SK-N-SH (cell line): ENCODE measurements around the gene LRRC10. TPM values are rescaled to one million over a fixed set of nuclear protein-coding genes. Genes with fewer than 3 reads are reported as not detected.

Experiments used
- CTCF ChIA-PET: fragments of 300-600, 350-600 bp; formaldehyde crosslinking; extraction: SDS; loops from one replicate; lab custom pipeline; 2021; lab: Yijun Ruan, JAX
- POLR2A ChIA-PET: fragments of 350-600 bp; sonication (Branson Sonifier 250); formaldehyde crosslinking; extraction: SDS; loops from one replicate; lab custom pipeline; 2020; ENCODE audit warnings: antibody characterized with exemption, inconsistent platforms; lab: Yijun Ruan, JAX
- DNase-seq: peaks from one replicate; pipeline ENCODE4 v3.0.0; 2012
- H2AFZ ChIP-seq: fragments of 200-600 bp; sonication (generic); 2 replicates; pipeline ENCODE4 v1.8.1; 2016; ENCODE audit warnings: antibody characterized with exemption, mild to moderate bottlenecking, low read depth
- H3F3A ChIP-seq: fragments of 200-600 bp; sonication (generic); replicated peaks from 2 replicates; pipeline ENCODE3; 2016; ENCODE audit warnings: antibody characterized with exemption, mild to moderate bottlenecking; ENCODE audit not compliant: insufficient read depth
- H3K27ac ChIP-seq, 2 experiments: fragments of 200-500 bp in 1 of 2; fragments of 200-600 bp in 1 of 2; sonication (Bioruptor generic) in 1 of 2; sonication (generic), shearing (Covaris generic) in 1 of 2; 2 replicates each; pipeline versions ENCODE4 v1.5.1 to v1.6.1; 2014 to 2016; ENCODE audit warnings: low read depth in 2 of 2, inconsistent platforms in 1 of 2, low read length in 1 of 2, mild to moderate bottlenecking in 1 of 2, mixed read lengths in 1 of 2
- H3K27me3 ChIP-seq: fragments of 200-600 bp; sonication (generic), shearing (Covaris generic); 2 replicates; pipeline ENCODE4 v1.6.1; 2016; ENCODE audit warnings: mixed run types; ENCODE audit not compliant: insufficient read depth
- H3K36me3 ChIP-seq, 2 experiments: fragments of 200-500 bp in 1 of 2; fragments of 200-600 bp in 1 of 2; sonication (Bioruptor generic) in 1 of 2; sonication (generic) in 1 of 2; replicated peaks in 1 of 2; 2 replicates each; pipeline versions ENCODE3 to v1.5.1; 2014 to 2016; ENCODE audit warnings: low read length in 1 of 2, mild to moderate bottlenecking in 1 of 2; ENCODE audit not compliant: insufficient read depth in 2 of 2, control insufficient read depth in 1 of 2
- H3K4me1 ChIP-seq, 2 experiments: fragments of 200-500 bp in 1 of 2; fragments of 200-600 bp in 1 of 2; sonication (Bioruptor generic) in 1 of 2; sonication (generic), shearing (Covaris generic) in 1 of 2; 2 replicates each; pipeline versions ENCODE4 v1.5.1 to v1.6.1; 2014 to 2016; ENCODE audit warnings: low read depth in 1 of 2, low read length in 1 of 2, mixed run types in 1 of 2; ENCODE audit not compliant: insufficient read depth in 2 of 2, control insufficient read depth in 1 of 2
- H3K4me2 ChIP-seq: fragments of 200-600 bp; sonication (generic), shearing (Covaris generic); 2 replicates; pipeline ENCODE4 v1.6.1; 2017; ENCODE audit warnings: mixed run types
- H3K4me3 ChIP-seq, 2 experiments: fragments of 200-500 bp in 1 of 2; fragments of 200-600 bp in 1 of 2; sonication (Bioruptor generic) in 1 of 2; sonication (generic), shearing (Covaris generic) in 1 of 2; 2 replicates each; pipeline versions ENCODE4 v1.5.1 to v1.8.1; 2014 to 2016; ENCODE audit warnings: low read depth in 2 of 2, inconsistent platforms in 1 of 2, low read length in 1 of 2, mild to moderate bottlenecking in 1 of 2, mixed read lengths in 1 of 2, moderate library complexity in 1 of 2
- H3K79me2 ChIP-seq: fragments of 200-600 bp; sonication (generic); 2 replicates; pipeline ENCODE4 v1.8.1; 2017; ENCODE audit warnings: mild to moderate bottlenecking; ENCODE audit not compliant: insufficient read depth
- H3K9ac ChIP-seq: fragments of 200-600 bp; sonication (generic); 2 replicates; pipeline ENCODE4 v1.6.1; 2017; ENCODE audit warnings: mixed run types
- H3K9me2 ChIP-seq: fragments of 200-600 bp; sonication (generic); 2 replicates; pipeline ENCODE4 v1.6.1; 2017; ENCODE audit warnings: mixed run types
- H3K9me3 ChIP-seq: fragments of 200-600 bp; sonication (generic); 2 replicates; pipeline ENCODE4 v1.6.1; 2017; ENCODE audit warnings: mixed run types, mild to moderate bottlenecking, moderate library complexity
- H4K20me1 ChIP-seq: fragments of 200-600 bp; sonication (generic); 2 replicates; pipeline ENCODE4 v1.6.1; 2017; ENCODE audit warnings: mild to moderate bottlenecking, mixed run types; ENCODE audit not compliant: insufficient read depth
- CHD2 ChIP-seq: fragments of 150-350 bp; IDR thresholded peaks from 2 replicates; pipeline ENCODE4 v1.6.1; 2018; ENCODE audit warnings: low read length; ENCODE audit not compliant: partially characterized antibody
- EP300 ChIP-seq, 2 experiments: IDR thresholded peaks; 2 replicates each; pipeline versions ENCODE4 v1.4.0 to v1.6.1; 2012; ENCODE audit warnings: borderline replicate concordance in 1 of 2, low read depth in 1 of 2, low read length in 1 of 2
- FOXJ3 ChIP-seq: sonication (generic); formaldehyde crosslinking; IDR thresholded peaks from 2 replicates; pipeline ENCODE4 v1.5.1; 2020; ENCODE audit warnings: mild to moderate bottlenecking, missing genetic modification reagents
- FOXM1 ChIP-seq: IDR thresholded peaks from 2 replicates; pipeline ENCODE4 v1.4.0; 2012; ENCODE audit warnings: low read depth, mild to moderate bottlenecking
- GATA2 ChIP-seq: sonication (generic); formaldehyde crosslinking; IDR thresholded peaks from 2 replicates; pipeline ENCODE4 v1.5.0; 2020; ENCODE audit warnings: mild to moderate bottlenecking, missing genetic modification reagents
- MAX ChIP-seq: IDR thresholded peaks from 2 replicates; pipeline ENCODE4 v1.4.0; 2012; ENCODE audit warnings: low read depth
- MXI1 ChIP-seq: IDR thresholded peaks from 2 replicates; pipeline ENCODE4 v1.6.1; 2012; ENCODE audit warnings: mild to moderate bottlenecking, low read depth, low read length, improper control_type of control experiment
- NRF1 ChIP-seq: IDR thresholded peaks from 2 replicates; pipeline ENCODE4 v1.6.1; 2012; ENCODE audit warnings: low read depth, mild to moderate bottlenecking, low read length
- PBX3 ChIP-seq: IDR thresholded peaks from 2 replicates; pipeline ENCODE4; 2012
- POLR2AphosphoS5 ChIP-seq: IDR thresholded peaks from 2 replicates; pipeline ENCODE4 v1.6.1; 2012; ENCODE audit warnings: low read depth, low read length
- RAD21 ChIP-seq: IDR thresholded peaks from 2 replicates; pipeline ENCODE4 v1.6.1; 2012; ENCODE audit warnings: mild to moderate bottlenecking, low read length
- REST ChIP-seq: IDR thresholded peaks from 2 replicates; pipeline ENCODE4 v1.6.1; 2012; ENCODE audit warnings: mild to moderate bottlenecking, low read depth, low read length, moderate library complexity
- RFX5 ChIP-seq: IDR thresholded peaks from 2 replicates; pipeline ENCODE4 v1.6.1; 2012; ENCODE audit warnings: mild to moderate bottlenecking, improper control_type of control experiment, low read length
- RXRA ChIP-seq: IDR thresholded peaks from 2 replicates; pipeline ENCODE4 v1.4.0; 2012; ENCODE audit warnings: low read depth, mild to moderate bottlenecking, borderline replicate concordance
- SIN3A ChIP-seq: IDR thresholded peaks from 2 replicates; pipeline ENCODE4 v1.6.1; 2012; ENCODE audit warnings: low read depth, mild to moderate bottlenecking, low read length, moderate library complexity, borderline replicate concordance
- TCF12 ChIP-seq: IDR thresholded peaks from 2 replicates; pipeline ENCODE4 v1.4.0; 2012
- YY1 ChIP-seq: IDR thresholded peaks from 2 replicates; pipeline ENCODE4 v1.4.0; 2012; ENCODE audit warnings: low read depth, mild to moderate bottlenecking
- WGBS: methylation state at CpG from one replicate; pipeline ENCODE4 v1.1.6; 2017; ENCODE audit warnings: low lambda C conversion rate; 5-methylcytosine and 5-hydroxymethylcytosine counted together
- polyA plus RNA-seq, 3 experiments: library from polyadenylated mRNA; depleted of rRNA; stranded (reverse); fragments of >200 nt; gene quantifications; 2 replicates each; pipeline ENCODE4 v1.2.3, GENCODE V29; 2012
- TF ChIP-seq, protein P1 (sequence below): IDR thresholded peaks from 2 replicates; pipeline ENCODE4 v1.4.0; 2012; ENCODE audit warnings: low read depth, borderline replicate concordance
- TF ChIP-seq, protein P2 (sequence below): fragments of 150-350 bp; IDR thresholded peaks from 2 replicates; pipeline ENCODE4 v1.6.1; 2016; ENCODE audit warnings: mild to moderate bottlenecking, low read depth, low read length

LRRC10 gene
- polyA plus RNA-seq, 1 of the 3 experiments (the other 2 are of a cell fraction) = not detected

GRCh38 chr12:69600804-69601203 is 9.9 kb downstream of the LRRC10 start:
- CTCF ChIA-PET = interaction anchor here (0.5 to 1.2 kb wide), 5 partner anchors 11 to 1257 kb away, joined by 3 to 4 read pairs (median 3); no protein-coding TSS in a partner anchor
- H3K9ac ChIP-seq = no peak overlapping the region
- no peaks in the 10 kb centered on the region for H3K9me2 ChIP-seq
- no peak overlapping the region for H3K4me3 ChIP-seq
- no peak overlapping the region for H2AFZ ChIP-seq
- no peaks in the 10 kb centered on the region for H3K79me2 ChIP-seq
- no peak overlapping the region for H3K27ac ChIP-seq
- H3K4me2 ChIP-seq = no peak overlapping the region
- H3F3A ChIP-seq = peaks cover 27% of the 10 kb centered on the region
- no peaks in the 10 kb centered on the region for H3K9me3 ChIP-seq
- no peaks in the 10 kb centered on the region for H3K4me1 ChIP-seq
- no peak for DNase-seq
- POLR2A ChIA-PET = interaction anchor here (1.4 kb wide), 1 partner anchor 15 kb away, joined by 7 read pairs; the partner anchor contains the start of gene CCT2
- H3K36me3 ChIP-seq = peaks cover 68 to 70% of the 10 kb centered on the region in 2 experiments
- no peaks in the 10 kb centered on the region for H3K27me3 ChIP-seq
- peaks cover 6% of the 10 kb centered on the region; the same call in 1 of the 2 replicates for H4K20me1 ChIP-seq
- no peak for TF ChIP-seq RFX5
- TF ChIP-seq, protein P1, sequence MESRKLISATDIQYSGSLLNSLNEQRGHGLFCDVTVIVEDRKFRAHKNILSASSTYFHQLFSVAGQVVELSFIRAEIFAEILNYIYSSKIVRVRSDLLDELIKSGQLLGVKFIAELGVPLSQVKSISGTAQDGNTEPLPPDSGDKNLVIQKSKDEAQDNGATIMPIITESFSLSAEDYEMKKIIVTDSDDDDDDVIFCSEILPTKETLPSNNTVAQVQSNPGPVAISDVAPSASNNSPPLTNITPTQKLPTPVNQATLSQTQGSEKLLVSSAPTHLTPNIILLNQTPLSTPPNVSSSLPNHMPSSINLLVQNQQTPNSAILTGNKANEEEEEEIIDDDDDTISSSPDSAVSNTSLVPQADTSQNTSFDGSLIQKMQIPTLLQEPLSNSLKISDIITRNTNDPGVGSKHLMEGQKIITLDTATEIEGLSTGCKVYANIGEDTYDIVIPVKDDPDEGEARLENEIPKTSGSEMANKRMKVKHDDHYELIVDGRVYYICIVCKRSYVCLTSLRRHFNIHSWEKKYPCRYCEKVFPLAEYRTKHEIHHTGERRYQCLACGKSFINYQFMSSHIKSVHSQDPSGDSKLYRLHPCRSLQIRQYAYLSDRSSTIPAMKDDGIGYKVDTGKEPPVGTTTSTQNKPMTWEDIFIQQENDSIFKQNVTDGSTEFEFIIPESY = no peak
- no peak for TF ChIP-seq TCF12
- no peak for TF ChIP-seq FOXJ3 (CRISPR knock-in tag)
- no peak for TF ChIP-seq GATA2 (CRISPR knock-in tag)
- no peak for TF ChIP-seq RAD21
- no peak for TF ChIP-seq REST
- no peak for TF ChIP-seq MXI1
- TF ChIP-seq RXRA = no peak
- no peak for TF ChIP-seq POLR2AphosphoS5
- no peak for TF ChIP-seq SIN3A
- TF ChIP-seq, all 33 proteins: peak for 0

DNA sequence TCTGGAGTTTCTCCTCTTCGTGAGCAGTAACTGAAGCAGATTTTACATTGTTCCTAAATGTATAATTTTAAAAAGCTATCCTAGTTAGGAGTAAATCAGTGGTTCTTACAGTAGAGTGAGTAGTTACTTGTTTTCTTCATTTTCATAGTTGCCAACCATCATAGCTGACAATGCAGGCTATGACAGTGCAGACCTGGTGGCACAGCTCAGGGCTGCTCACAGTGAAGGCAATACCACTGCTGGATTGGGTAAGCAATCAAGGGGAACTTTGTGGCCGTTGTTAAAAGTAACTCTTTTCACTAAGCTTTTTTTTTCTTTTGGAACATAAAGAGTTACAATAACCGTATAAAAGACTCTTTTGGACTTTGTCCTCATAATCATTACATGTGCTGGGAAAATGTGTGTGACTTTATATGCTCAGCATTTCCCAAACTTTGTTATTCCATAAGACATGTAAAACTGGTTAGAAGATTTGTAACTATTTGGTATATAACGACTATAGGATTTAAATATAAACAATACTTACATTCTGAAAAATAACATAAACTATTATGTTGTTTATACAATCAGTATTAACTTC is 12.4 kb downstream of the LRRC10 start:
- ChIA-PET POLR2A (no interaction called here), CTCF (interaction anchor here (0.7 to 2.4 kb wide), 3 partner anchors 10 to 195 kb away, joined by 3 to 7 read pairs (median 4); partner anchors contain the start of gene CCT2)
- Histone ChIP-seq H3K36me3 (peaks cover 86 to 90% of the 10 kb centered on the region in 2 experiments), H3K79me2 (peaks cover 8% of the 10 kb centered on the region; the same call in 1 of the 2 replicates), H3K9me2 (no peaks in the 10 kb centered on the region), H2AFZ (no peak overlapping the region), H3K9me3 (no peaks in the 10 kb centered on the region), H3K27ac (no peak overlapping the region), H3K4me2 (no peak overlapping the region), H3K9ac (no peak overlapping the region), H3K4me3 (no peak overlapping the region), H3K4me1 (no peaks in the 10 kb centered on the region), H3F3A (peaks cover 27% of the 10 kb centered on the region), H3K27me3 (no peaks in the 10 kb centered on the region), H4K20me1 (peaks cover 6% of the 10 kb centered on the region; the same call in 1 of the 2 replicates)
- DNase-seq = no peak
- WGBS = 84% methylated on average over 4 of the region's 4 CpGs
- TF ChIP-seq FOXM1 = no peak
- TF ChIP-seq RXRA = no peak
- TF ChIP-seq, protein P2, sequence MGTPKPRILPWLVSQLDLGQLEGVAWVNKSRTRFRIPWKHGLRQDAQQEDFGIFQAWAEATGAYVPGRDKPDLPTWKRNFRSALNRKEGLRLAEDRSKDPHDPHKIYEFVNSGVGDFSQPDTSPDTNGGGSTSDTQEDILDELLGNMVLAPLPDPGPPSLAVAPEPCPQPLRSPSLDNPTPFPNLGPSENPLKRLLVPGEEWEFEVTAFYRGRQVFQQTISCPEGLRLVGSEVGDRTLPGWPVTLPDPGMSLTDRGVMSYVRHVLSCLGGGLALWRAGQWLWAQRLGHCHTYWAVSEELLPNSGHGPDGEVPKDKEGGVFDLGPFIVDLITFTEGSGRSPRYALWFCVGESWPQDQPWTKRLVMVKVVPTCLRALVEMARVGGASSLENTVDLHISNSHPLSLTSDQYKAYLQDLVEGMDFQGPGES = no peak
- no peak for TF ChIP-seq POLR2AphosphoS5
- no peak for TF ChIP-seq PBX3
- no peak for TF ChIP-seq EP300 (IDR thresholded peaks at IDR 0.05; ENCODE audit: borderline replicate concordance in 1 of 2, low read depth in 1 of 2, low read length in 1 of 2)
- no peak for TF ChIP-seq NRF1
- no peak for TF ChIP-seq CHD2
- TF ChIP-seq YY1 = no peak
- no peak for TF ChIP-seq MAX
- no peak for TF ChIP-seq SIN3A
